GM19438 (cell line): ENCODE results near the gene IL11RA.
A peak's percentile ranks its signal among the peaks of the same experiment; 100 is the strongest.
"Not testable (repeated sequence)": the region's sequence is repeated elsewhere in the genome, so short reads cannot be mapped to it uniquely, and the experiment has no call there.

ENCODE experiments used
- ATAC-seq: cut with Tn5 transposase; IDR thresholded peaks from one replicate; pipeline ENCODE4 v1.9.1; 2021; ENCODE audit warnings: low read depth; ENCODE audit not compliant: unreplicated experiment

The IL11RA gene

DNA sequence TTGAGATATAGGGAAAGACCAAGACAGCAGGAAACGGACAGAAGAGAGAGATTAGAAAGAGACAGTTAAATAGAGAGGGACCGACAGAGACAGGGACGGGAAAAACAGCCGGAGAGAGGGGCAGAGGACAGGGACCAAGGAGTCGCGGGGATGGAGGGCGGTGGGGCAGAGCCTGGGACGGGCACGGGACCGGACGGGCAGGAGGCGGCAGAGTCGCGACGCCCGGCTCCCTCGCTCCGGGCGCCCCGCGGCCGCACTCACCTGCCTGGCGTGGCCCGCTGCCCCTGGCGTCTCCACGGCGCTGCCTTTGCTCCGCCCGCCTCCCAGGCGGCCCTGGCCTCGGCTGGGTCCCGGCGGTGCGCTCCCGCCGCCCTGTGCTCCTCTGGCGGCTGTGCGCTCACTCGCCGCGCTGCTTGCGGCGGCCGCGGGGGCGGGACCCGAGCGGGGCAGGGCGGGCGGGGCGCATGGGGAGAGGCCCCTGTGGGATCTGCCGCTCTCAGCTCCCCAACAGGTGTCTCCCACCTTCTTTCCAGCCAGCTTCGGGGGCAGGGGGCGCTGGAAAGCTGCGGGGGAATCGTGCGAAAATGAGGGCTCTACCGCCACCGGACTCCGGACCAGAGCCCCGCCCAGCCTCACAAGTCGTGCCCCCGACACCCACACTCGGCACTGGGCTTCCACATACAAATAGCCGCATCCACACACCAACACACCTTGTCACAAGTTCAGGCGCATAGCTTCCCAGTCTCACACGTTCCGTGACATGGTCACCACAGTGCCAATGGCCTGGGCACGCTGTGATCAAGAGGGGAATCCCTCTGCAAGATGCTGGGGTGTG is 23.1 kb upstream of the IL11RA start, which contains the start of gene ARID3C:
Gene ARID3C (minus strand): TSS at position 411 of the 835 bp plus-strand sequence. CDS start 1,052 bp downstream, outside the sequence.
- ATAC-seq = no peak

DNA sequence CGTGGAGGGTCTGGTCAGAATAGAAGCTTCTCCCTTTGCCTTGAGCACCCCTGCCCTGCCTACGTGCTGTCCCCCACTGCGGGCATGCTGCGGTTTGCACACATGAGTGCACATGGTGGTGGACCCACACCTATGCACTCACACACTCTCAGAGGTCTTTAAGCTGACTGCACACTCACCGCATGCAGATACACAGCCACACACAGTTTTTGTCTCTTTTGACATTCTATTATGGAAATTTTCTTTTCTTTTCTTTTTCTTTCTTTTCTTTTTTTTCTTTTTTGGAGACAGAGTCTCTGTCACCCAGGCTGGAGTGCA is 22.5 kb upstream of the IL11RA start:
- no peak for ATAC-seq

DNA sequence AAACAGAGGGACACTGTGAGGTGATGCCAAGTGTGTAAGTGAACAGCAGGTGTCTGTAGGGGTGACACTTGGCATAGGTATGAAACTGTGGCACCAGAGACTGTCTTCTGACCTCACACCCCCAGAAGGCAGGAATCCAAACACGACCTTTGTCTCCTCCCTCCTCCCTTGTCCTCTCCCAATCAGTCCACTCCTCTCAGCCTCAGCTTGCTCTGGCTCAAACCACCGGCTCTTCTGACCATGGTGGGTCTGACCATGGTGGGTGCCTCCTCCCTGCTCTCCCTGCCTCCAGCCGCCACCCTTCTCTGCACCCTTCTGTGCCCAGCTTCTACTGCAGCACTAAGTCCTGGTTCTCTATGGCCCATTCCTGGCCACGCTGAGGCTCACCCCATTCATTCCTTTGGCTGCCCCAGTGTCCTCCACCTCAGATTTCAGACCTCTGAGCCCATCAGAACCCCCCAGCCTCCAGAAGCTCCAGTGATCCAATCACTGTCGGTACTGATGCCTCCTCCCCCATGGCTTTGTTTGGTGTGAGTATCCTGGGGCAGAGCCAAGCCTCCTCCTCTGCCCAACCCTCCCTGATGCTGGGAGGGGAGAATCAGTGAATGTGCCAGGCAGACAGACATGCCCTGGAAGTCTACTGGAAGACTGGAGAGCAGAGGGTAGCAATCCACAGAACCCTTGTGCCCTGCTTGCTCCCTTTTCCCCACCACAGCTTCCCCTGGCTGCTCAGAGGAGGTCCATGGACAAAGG is 21.4 kb upstream of the IL11RA start:
- no peak for ATAC-seq

DNA sequence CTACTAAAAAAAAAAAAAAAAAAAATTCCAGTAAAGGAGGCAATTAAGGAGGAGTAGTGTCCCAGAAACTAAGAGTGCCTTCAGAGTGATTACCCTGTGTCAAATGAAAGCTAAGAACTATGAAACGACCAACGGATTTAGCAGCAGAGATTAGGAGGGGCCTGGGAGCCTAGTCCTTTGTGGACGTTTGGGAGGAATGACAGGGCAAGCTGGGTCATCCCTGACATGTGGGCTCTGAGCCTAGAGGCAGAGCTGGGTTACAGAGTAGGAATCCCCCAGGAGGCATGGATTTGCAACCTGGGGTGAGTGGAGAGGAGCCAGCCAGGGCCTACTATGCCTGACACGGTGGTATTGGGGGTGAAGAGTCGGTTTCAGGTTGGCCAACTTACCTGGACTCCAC is 18.8 kb upstream of the IL11RA start:
- ATAC-seq = no peak

DNA sequence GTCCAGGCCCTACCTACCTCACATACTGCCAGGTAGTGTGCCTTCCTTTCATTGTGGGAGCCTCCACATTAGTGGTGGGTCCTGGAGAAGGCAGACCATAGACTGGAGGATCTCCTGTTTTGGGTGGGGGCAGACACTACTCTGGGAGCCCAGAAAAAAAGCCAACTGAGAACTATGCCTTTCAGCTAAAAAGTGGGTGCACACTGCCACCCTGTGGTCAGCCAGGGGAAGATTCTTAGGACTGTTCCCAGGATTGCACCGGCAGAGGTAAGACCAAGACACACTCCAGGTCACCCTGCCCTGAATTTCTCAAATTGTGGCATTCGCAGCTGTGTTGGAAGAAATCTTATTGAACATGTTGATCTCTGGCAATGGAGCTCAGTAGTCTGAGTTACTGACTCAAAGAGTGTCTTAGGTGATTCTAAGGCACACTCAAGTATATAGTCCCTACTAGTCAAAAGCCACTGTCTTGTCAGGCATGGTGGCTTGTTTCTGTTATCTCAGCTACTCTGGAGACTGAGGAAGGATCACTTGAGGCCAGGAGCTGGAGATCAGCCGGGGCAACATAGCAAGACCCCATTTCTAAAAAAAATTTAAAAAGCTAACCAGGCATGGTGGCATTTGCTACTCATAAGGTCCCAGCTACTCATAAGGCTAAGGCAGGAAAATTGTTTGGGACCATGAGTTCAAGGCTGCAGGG is 18.0 kb upstream of the IL11RA start:
- ATAC-seq = no peak

DNA sequence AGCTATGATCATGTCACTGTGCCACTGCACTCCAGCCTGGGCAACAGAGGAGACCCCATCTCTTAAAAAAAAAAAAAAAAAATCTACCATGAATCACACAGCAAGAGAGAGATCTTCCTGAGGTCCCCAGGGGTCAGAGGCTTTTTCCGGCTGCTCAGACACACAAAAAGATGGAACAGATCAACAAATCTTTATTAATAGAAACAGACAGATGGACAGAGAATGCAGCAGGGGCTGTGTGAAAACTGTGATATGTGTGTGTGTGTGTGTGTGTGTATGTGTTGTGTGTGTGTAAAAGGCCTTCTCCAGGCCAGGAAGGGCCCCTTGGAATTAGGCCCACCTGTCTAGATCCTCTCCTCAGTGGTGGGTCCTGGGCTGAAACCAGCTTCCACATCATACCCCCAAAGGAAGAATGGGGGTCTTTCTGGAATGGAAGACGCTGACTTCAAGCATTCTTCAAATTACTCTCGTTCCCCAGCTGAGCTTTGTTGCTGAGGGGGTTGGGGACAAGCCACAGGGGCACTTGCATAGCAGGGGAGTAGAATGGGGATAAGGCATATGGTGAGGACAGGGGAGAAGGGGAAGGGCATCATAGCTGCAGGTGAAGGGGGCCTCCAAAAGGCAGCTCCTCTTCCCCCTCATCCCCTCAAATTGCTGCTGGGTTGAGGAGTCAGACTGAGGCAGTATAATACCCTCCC is 17.3 kb upstream of the IL11RA start:
- no peak for ATAC-seq

DNA sequence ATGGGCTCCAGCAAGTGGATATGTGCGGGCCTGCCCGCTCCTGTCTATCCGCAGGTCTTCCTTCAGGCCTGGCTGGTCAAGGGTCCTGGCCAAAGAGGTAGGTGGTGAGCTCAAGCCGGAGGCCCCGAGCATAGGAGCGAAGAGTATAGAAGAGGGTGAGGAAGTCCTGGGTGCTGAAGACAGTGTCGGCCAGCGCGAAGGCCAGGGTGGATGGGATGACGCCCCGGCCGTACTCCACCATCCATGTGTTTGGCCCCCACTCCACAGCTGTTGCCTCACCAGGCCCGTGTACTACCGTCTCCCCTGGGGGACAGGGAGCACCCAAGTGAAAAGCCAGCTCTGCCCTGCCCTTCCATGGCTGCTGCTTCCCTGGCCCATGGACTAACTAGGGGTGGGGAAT is 16.4 kb upstream of the IL11RA start:
- ATAC-seq = no peak

- no peak for ATAC-seq
Measured at GRCh38 chr9:34636791-34637355, 15.1 kb upstream of the IL11RA start.

DNA sequence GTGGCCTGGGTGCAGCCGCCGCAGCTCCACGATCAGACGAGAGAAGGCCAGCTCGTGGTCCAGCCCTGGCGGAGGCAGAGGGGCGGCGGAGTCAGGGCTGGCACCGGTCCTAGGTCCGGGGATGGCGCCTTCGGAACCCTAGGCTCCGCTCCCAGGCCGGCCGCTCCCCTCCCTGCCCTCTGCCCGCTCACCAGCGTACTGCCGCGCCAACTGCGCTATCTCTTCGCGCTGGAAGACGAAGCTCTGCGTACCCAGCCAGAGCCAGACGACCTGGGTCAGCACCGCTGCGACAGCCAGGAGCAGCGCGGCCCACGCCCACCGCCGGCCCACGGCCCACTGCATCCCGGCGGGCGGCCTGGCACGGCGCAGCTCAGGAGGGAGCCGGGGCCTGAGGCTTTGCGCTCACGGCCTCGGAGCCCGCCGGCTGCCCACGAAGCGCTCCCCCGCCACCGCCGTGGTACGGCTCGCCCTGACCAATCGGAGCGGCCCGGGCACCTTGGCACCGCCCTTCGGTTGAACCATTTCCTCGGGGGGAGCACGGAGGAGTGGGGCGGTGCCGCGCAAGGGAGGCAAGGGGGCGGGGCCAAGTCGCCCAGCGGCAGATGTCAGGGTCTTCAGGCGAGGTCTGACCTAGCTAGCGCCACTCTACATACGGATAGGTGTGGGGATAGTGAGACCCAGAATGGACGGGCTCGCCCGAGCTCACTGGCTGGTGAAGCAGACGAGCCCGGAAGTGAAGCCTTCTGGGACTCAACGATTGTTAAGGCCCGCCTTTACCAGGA is 14.4 kb upstream of the IL11RA start, which contains the start of gene SIGMAR1:
Gene SIGMAR1 (minus strand): TSS at position 432 of the 782 bp plus-strand sequence. CDS start 90 bp downstream, at position 342.
- ATAC-seq = peak; percentile 86

GRCh38 chr9:34638138-34638445 is 13.9 kb upstream of the IL11RA start:
- no peak for ATAC-seq

DNA sequence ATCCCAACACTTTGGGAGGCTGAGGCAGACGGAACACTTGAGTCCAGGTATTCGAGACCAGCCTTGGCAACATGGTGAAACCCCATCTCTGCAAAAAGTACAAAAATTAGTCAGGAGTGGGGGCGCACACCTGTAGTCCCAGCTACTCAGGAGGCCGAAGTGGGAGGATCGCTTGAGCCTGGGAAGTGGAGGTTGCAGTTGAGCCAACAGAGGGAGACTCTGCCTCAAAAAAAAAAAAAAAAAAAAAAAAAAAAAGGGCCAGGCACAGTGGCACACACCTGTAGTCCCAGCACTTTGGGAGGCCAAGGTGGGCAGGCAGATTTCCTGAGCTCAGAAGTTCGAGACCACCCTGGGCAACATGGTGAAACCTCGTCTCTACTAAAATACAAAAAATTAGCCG is 12.7 kb upstream of the IL11RA start:
- not testable (repeated sequence) for ATAC-seq

DNA sequence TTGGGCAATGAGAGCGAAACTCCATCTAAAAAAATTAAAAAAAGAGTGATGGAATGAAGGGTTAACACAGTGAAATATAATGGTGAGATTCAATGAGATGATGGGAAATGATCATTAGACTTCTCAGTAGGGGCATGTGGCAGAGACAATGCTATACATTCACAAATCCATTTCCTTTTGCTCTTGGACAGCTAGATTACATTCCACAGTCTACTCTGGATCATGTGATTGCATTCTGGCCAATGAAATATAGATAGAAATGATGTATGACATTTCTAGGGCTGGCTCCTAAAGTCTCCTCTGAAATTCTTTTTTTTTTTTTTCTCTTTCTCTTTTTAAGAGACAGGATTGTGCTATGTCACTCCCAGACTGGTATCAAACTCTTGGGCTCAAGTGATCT is 9.3 kb upstream of the IL11RA start:
- ATAC-seq = no peak

DNA sequence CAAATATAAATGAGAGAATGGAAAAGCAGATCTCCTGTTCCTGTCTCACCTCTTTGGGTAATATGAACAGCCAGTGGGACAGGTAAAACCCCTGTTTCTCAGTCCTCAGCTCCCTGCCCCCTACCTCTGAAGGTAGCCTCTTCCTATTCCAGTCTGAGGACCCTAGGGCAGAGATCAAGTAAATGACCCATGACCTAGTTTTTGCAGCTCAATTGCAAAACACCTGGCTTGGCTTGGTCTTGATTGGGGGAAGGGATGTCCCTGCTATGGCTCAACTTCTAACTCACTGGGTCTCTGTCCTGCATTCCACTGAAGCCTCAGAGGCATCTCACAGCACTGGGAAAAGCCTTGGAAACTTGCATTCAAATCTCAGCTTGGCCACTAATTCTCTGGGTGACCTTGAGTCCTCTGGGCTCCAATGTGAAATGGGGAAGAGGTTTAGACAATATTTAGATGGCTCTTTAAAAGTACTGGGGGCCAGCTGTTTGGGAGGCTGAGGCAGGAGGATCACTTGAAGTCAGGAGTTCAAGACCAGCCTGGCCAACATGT is 7.1 kb upstream of the IL11RA start:
- ATAC-seq = no peak

DNA sequence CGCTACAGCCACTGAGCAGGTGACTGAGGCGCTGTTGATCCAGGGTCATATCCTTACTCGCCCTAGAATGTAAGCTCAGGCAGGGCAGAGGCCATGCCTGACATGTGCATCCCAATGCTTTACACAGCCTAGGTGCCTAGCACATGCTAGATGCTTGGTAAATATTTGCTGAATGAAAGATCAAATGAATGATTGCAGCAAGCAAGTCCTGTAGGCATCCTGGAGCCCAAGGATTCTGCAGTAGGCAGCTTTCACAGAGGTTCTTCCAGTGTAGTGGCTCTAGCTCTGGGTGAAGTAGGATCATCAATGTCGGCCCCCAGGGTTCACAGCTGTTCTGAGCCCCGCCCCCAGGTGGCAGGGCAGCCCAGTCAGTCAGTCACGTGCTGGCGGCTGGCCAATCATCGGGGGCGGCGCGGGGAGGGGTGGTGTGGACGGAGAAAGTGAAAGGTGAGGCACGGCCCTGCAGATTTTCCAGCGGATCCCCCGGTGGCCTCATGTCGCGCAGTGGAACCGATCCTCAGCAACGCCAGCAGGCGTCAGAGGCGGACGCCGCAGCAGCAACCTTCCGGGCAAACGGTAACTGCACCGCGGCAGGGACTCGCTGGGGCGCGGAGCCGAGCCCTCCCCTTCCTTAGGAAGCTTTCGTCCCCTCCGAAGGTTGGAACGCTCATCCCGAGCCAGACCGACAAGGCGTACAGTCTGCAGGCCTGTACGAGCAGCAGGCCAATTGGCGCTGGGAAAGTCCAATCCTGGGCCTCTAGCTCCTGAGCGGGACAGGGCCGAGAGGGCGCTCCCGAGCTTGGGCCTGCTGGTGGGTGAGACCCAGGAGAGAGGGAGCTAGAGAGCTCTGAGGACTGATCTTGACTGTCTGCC is 5.5 kb upstream of the IL11RA start, which contains the start of gene GALT:
Gene GALT (plus strand): TSS at position 465 of the 873 bp plus-strand sequence. CDS start 30 bp downstream, at position 495.
- ATAC-seq = peak; percentile 68

DNA sequence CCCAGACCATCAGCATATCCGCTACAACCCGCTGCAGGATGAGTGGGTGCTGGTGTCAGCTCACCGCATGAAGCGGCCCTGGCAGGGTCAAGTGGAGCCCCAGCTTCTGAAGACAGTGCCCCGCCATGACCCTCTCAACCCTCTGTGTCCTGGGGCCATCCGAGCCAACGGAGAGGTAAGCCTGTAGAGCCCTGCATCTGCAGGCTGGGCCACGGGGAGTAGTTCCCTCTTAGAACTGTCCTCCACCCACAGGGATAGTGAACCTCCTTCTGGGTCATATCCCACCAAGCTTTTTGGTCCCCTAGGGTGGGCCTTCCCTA is 4.9 kb upstream of the IL11RA start:
- ATAC-seq = no peak

- ATAC-seq = no peak
Measured at GRCh38 chr9:34647651-34648050, 4.3 kb upstream of the IL11RA start.

- no peak for ATAC-seq
Measured at GRCh38 chr9:34648673-34649072, 3.3 kb upstream of the IL11RA start.

DNA sequence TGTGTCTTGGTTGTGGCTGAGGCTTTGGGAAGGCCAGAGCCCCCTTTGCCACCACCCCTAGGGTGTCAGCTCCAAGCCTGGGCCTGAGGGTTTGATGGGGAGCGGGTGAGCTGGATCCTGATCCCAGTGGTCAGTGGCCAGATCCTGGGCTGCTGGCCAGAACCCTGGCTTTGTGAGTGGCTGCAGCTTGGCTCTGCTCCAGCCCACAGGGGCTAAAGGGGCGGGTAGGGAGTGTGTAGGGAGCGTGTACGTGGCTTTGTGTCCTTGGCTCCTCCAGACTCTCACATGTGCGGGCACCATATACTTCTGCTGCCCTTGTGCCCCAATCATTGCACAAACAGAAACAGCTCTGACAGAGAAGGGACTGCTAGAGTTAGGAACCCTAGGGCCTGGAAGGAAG is 1.2 kb upstream of the IL11RA start:
- no peak for ATAC-seq
